ENCODE results near the gene CCP110.

GRCh38 chr16:19567560-19567959 lies 43.8 kb downstream of the CCP110 start:
- TF ChIP-seq EZH2 (IDR thresholded peaks at IDR 0.05; ENCODE audit: borderline replicate concordance, insufficient read depth, low read depth, low read length, poor library complexity, severe bottlenecking) (no peak), CTCF (IDR thresholded peaks at IDR 0.05) (no peak)

Data from B cell (primary cell).